Tibial nerve (tissue), 4 donors: ENCODE data around the gene ARRDC1. TPM values are rescaled to one million over a fixed set of nuclear protein-coding genes. Genes with fewer than 3 reads are reported as not detected.

Experiments
- DNase-seq, 2 donors: peaks; one replicate each; pipeline ENCODE4 v3.0.0-alpha.2; 2019; ENCODE audit warnings: low spot score in 2 of 2
- H3K27ac ChIP-seq, 4 donors: fragments of 200-600 bp; sonication (generic) in 3 of 4; one replicate each; pipeline ENCODE4 v1.5.1; 2017 to 2019; ENCODE audit warnings: mild to moderate bottlenecking in 1 of 4
- H3K27me3 ChIP-seq, 2 donors: fragments of 200-600 bp; sonication (generic) in 1 of 2; one replicate each; pipeline versions ENCODE4 v1.5.1 to v1.6.0; 2017 to 2019
- H3K36me3 ChIP-seq, 3 donors: fragments of 200-600 bp; sonication (generic); one replicate each; pipeline ENCODE4 v1.5.1; 2018 to 2019
- H3K4me1 ChIP-seq, 4 donors: fragments of 200-600 bp; sonication (generic) in 3 of 4; one replicate each; pipeline ENCODE4 v1.5.1; 2017 to 2019
- H3K4me3 ChIP-seq, 4 donors: fragments of 200-600 bp; sonication (generic) in 3 of 4; one replicate each; pipeline ENCODE4 v1.5.1; 2017 to 2019; ENCODE audit warnings: mild to moderate bottlenecking in 1 of 4, moderate library complexity in 1 of 4
- H3K9me3 ChIP-seq, 4 donors: fragments of 200-600 bp; sonication (generic) in 3 of 4; one replicate each; pipeline ENCODE4 v1.5.1; 2017 to 2019
- CTCF ChIP-seq, 5 experiments: fragments of 200-600 bp in 3 of 5; fragments of 450-650 bp in 2 of 5; sonication (generic) in 3 of 5; IDR thresholded peaks; one replicate each; pipeline ENCODE4 v1.5.1; 2016 to 2019; ENCODE audit warnings: antibody characterized with exemption in 5 of 5, mild to moderate bottlenecking in 3 of 5, moderate library complexity in 2 of 5
- EP300 ChIP-seq, 2 donors: sonication (generic); formaldehyde crosslinking; IDR thresholded peaks; one replicate each; pipeline ENCODE4 v1.6.1; 2017; ENCODE audit warnings: antibody characterized with exemption in 2 of 2, mild to moderate bottlenecking in 1 of 2
- POLR2A ChIP-seq, 2 donors: fragments of 450-650 bp; IDR thresholded peaks; one replicate each; pipeline ENCODE4 v1.6.1; 2017; ENCODE audit warnings: antibody characterized with exemption in 2 of 2, mild to moderate bottlenecking in 2 of 2, moderate library complexity in 2 of 2
- WGBS, 2 donors: methylation state at CpG; one replicate each; pipeline ENCODE4 v1.1.5; 2018; 5-methylcytosine and 5-hydroxymethylcytosine counted together
- total RNA-seq, 4 donors: library from RNA; depleted of rRNA; stranded (reverse); fragments of >200 nt; gene quantifications; one replicate each; pipeline ENCODE4 v1.1.0, GENCODE V29; 2016

The ARRDC1 gene
- total RNA-seq, 4 donors from 2014 or later: 26.4 to 83.1 (median 50.1) TPM

- Histone ChIP-seq H3K4me3 (no peak overlapping the region), H3K4me1 (peaks cover 0 to 44% (median 11%) of the 10 kb centered on the region in 4 donors), H3K27me3 (no peaks in the 10 kb centered on the region), H3K27ac (no peak overlapping the region), H3K9me3 (no peaks in the 10 kb centered on the region), H3K36me3 (peaks cover 0 to 63% (median 15%) of the 10 kb centered on the region in 3 donors)
- TF ChIP-seq CTCF (IDR thresholded peaks at IDR 0.05): no peak
- no peak for TF ChIP-seq POLR2A (IDR thresholded peaks at IDR 0.05)
- TF ChIP-seq EP300 (IDR thresholded peaks at IDR 0.05): no peak
- 63 to 71% methylated on average over 9 of the region's 9 CpGs for WGBS, 2 donors
- no peak for DNase-seq
Measured at GRCh38 chr9:137575364-137575715, 30.1 kb upstream of the ARRDC1 start.

DNA sequence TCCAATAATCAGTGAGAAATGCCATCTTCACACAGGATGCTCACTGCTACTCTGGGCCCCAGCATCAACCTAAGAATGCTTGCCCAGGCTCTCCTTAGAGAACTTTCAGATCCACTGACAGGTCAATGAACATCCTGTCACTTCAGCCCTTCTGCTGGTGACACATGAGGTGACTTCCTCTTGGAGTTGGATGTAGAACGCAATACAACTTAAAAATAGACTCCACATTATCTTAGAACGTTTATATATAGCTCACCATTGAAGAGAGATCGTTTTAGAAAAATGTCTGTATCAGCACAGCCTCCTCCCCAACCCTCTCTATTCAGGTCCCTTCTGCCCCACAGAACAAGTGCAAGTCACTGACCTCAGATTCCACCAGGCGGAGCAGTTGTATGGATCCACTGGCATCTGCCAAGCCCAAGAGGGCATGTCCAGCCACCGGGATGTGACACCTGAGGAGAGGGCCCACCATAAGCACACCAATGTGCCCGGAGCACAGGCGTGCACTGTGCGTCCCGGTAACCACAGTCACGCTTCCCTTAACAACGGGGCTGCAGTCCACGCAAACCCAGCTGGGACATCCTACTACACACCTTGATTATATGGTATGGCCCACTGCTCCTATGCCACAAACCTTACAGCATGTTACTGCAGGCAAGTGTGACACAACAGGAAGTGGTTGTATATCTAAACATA is 29.6 kb upstream of the ARRDC1 start:
- Histone ChIP-seq H3K27ac (no peak overlapping the region), H3K4me3 (no peak overlapping the region), H3K4me1 (peaks cover 0 to 47% (median 11%) of the 10 kb centered on the region in 4 donors), H3K9me3 (no peaks in the 10 kb centered on the region), H3K27me3 (no peaks in the 10 kb centered on the region), H3K36me3 (peaks cover 0 to 63% (median 15%) of the 10 kb centered on the region in 3 donors)
- WGBS, 2 donors: 81 to 86% methylated on average over 12 of the region's 12 CpGs
- no peak for TF ChIP-seq POLR2A (IDR thresholded peaks at IDR 0.05)
- no peak for TF ChIP-seq EP300 (IDR thresholded peaks at IDR 0.05)
- TF ChIP-seq CTCF (IDR thresholded peaks at IDR 0.05): no peak
- DNase-seq: no peak

DNA sequence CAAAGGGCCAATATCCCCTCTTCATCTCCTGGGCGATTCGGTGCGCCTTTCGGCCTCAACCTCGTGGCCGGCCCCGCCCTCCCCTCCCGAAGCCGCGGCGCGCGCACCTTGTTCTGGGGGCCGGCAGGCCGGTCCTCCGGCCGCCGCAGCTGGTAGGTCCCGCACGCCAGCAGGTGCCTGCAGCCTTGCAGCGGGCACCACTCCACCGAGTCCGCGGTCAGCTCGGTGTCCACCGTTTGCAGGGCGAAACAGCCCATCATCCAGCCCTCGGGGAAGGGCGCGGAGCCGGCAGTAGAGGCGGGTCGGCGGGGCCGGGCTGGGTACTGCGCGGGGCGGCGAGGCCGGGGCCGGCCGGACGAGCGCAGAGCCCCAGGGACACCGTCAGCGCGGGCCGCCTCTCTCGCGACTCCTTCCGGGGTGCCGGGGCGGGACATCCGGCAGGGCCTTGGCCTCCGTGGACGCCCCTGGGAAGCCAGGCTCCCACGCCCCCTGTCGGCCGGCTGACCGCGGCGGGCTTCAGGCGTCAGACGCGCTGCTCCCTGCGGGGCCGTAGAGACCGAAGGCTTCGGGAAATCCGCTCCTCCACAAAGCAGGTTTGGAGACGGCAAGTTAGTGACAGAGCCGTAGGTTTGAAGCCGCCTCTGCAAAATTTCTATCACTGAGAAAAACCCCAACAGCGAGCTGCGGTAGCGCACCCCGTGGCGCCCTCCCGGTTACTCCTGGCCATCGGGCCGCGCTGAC is 26.8 kb upstream of the ARRDC1 start, which contains the start of gene DPH7:
DPH7 (minus strand) TSS at position 408 of the 741 bp plus-strand sequence; CDS start at position 260, 148 bp downstream.
- Histone ChIP-seq H3K27me3 (no peaks in the 10 kb centered on the region), H3K27ac (peak within 1 kb of the TSS; percentile 37 to 80 (median 66)), H3K36me3 (peaks cover 0 to 65% (median 6%) of the 10 kb centered on the region in 3 donors), H3K4me3 (peak within 1 kb of the TSS; percentile 85 to 99 (median 99)), H3K4me1 (peaks cover 0 to 47% (median 11%) of the 10 kb centered on the region in 4 donors), H3K9me3 (no peaks in the 10 kb centered on the region)
- peak; percentile 92 to 99 (median 96) for TF ChIP-seq CTCF (IDR thresholded peaks at IDR 0.05)
- TF ChIP-seq POLR2A (IDR thresholded peaks at IDR 0.05): peak; percentile 27 to 53
- peak; percentile 31 to 67 for TF ChIP-seq EP300 (IDR thresholded peaks at IDR 0.05)
- 2% methylated on average over 48 to 49 of the region's 82 CpGs for WGBS, 2 donors
- DNase-seq: peak; percentile 86 to 90

DNA sequence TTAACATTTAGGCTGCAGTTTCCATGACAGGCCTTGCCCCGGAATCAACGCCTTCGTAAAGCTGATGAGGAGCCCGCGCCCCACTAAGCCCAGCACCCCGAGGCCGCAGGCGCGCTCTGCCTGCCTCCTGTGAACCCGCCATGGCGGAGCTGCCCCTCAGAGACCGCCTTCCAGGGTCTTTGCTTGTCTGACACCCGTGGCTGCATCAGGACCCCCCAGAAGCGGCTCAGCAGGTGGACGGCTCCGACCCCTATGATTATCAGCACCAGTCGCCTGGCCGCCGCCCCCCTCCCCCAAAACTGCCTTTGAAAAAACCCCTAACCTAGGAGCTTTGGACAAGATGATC is 26.3 kb upstream of the ARRDC1 start:
- Histone ChIP-seq H3K27me3 (no peaks in the 10 kb centered on the region), H3K9me3 (no peaks in the 10 kb centered on the region), H3K27ac (peak overlapping the region; percentile 37 to 80 (median 66)), H3K36me3 (peaks cover 0 to 65% (median 6%) of the 10 kb centered on the region in 3 donors), H3K4me3 (peak overlapping the region; percentile 85 to 99 (median 99)), H3K4me1 (peaks cover 0 to 47% (median 11%) of the 10 kb centered on the region in 4 donors)
- no peak for DNase-seq
- 28 to 41% methylated on average over 18 to 19 of the region's 19 CpGs for WGBS, 2 donors
- TF ChIP-seq CTCF (IDR thresholded peaks at IDR 0.05): no peak
- TF ChIP-seq EP300 (IDR thresholded peaks at IDR 0.05): no peak
- no peak for TF ChIP-seq POLR2A (IDR thresholded peaks at IDR 0.05)
